Prostate gland (tissue), 2 donors: ENCODE results near the gene NAMPT. TPM values are rescaled to one million over a fixed set of nuclear protein-coding genes. Genes with fewer than 3 reads are reported as not detected.
"Not testable (repeated sequence)": the region's sequence is repeated elsewhere in the genome, so short reads cannot be mapped to it uniquely, and the experiment has no call there.

Source experiments
- DNase-seq: peaks from one replicate; pipeline ENCODE4 v3.0.0-alpha.2; 2019; ENCODE audit warnings: low spot score
- H3K27ac ChIP-seq, 2 donors: fragments of 200-600 bp; sonication (generic); 2 replicates each; pipeline ENCODE4 v1.5.1; 2017 to 2019
- H3K27me3 ChIP-seq: fragments of 200-600 bp; sonication (generic); replicated peaks from 2 replicates; pipeline ENCODE4 v1.5.1; 2019; ENCODE audit not compliant: insufficient read depth
- H3K36me3 ChIP-seq, 2 donors: fragments of 200-600 bp; sonication (generic); 1 replicate in 1 of 2; 2 replicates in 1 of 2; pipeline versions ENCODE4 v1.5.1 to v1.8.1; 2017 to 2019
- H3K4me1 ChIP-seq: fragments of 200-600 bp; sonication (generic); replicated peaks from 2 replicates; pipeline ENCODE4 v1.5.1; 2019
- H3K4me3 ChIP-seq, 2 donors: fragments of 200-600 bp; sonication (generic); 2 replicates each; pipeline ENCODE4 v1.5.1; 2017 to 2019
- H3K9me3 ChIP-seq: fragments of 200-600 bp; sonication (generic); 2 replicates; pipeline ENCODE4 v1.5.1; 2017
- CTCF ChIP-seq, 4 experiments: fragments of 200-600 bp in 2 of 4; fragments of 450-650 bp in 2 of 4; sonication (generic) in 2 of 4; IDR thresholded peaks; 1 replicate in 3 of 4; 2 replicates in 1 of 4; pipeline ENCODE4 v1.5.1; 2016 to 2019; ENCODE audit warnings: antibody characterized with exemption in 4 of 4, mild to moderate bottlenecking in 2 of 4, moderate library complexity in 2 of 4
- POLR2A ChIP-seq: fragments of 450-650 bp; IDR thresholded peaks from one replicate; pipeline ENCODE4 v1.6.1; 2016; ENCODE audit warnings: antibody characterized with exemption, mild to moderate bottlenecking
- POLR2AphosphoS5 ChIP-seq: sonication (generic); formaldehyde crosslinking; IDR thresholded peaks from one replicate; pipeline ENCODE4 v1.6.1; 2017; ENCODE audit warnings: antibody characterized with exemption
- WGBS: methylation state at CpG from one replicate; pipeline ENCODE4 v1.1.5; 2018; 5-methylcytosine and 5-hydroxymethylcytosine counted together
- intact Hi-C: fragments of 100-400 bp; cut with DNase I; formaldehyde crosslinking; loops from one replicate; pipeline ENCODE4 v1.14.2; 2022
- total RNA-seq, 2 donors: library from RNA; depleted of rRNA; stranded (reverse); fragments of >200 nt; gene quantifications; one replicate each; pipeline ENCODE4 v1.1.0, GENCODE V29; 2016

NAMPT gene
- total RNA-seq, 2 donors from 2014 or later = 108 to 284 TPM

- DNase-seq = peak; percentile 89
- Histone ChIP-seq H3K4me3 (peak overlapping the region in 1 of 2 donors; percentile 17), H3K36me3 (no peaks in the 10 kb centered on the region), H3K4me1 (peaks cover 11% of the 10 kb centered on the region), H3K27ac (peak overlapping the region; percentile 89 to 93), H3K27me3 (no peaks in the 10 kb centered on the region), H3K9me3 (no peaks in the 10 kb centered on the region)
- peak; percentile 93 for TF ChIP-seq POLR2AphosphoS5
- no peak for TF ChIP-seq POLR2A
- no peak for TF ChIP-seq CTCF (IDR thresholded peaks at IDR 0.05)
- WGBS = 23% methylated on average over 8 of the region's 8 CpGs
- intact Hi-C loops = loop anchor here (2.0 to 5.0 kb wide), 2 partner anchors 68 to 205 kb away; partner anchors contain the start of gene NAMPT
Observed at GRCh38 chr7:106216923-106217542, 67.8 kb downstream of the NAMPT start.

- no peaks in the 10 kb centered on the region for H3K27me3 ChIP-seq
- H3K36me3 ChIP-seq = no peaks in the 10 kb centered on the region
- H3K4me1 ChIP-seq = peaks cover 11% of the 10 kb centered on the region
- no peaks in the 10 kb centered on the region for H3K9me3 ChIP-seq
- H3K4me3 ChIP-seq = peak overlapping the region in 1 of 2 donors; percentile 17
- DNase-seq = peak; percentile 70
- H3K27ac ChIP-seq = peak overlapping the region; percentile 89 to 93
- WGBS = 12% methylated on average over 2 of the region's 2 CpGs
- no peak for TF ChIP-seq CTCF (IDR thresholded peaks at IDR 0.05)
- TF ChIP-seq POLR2AphosphoS5 = peak; percentile 83
- intact Hi-C loops = loop anchor here (2.0 to 5.0 kb wide), 2 partner anchors 68 to 206 kb away; partner anchors contain the start of gene NAMPT
Observed at GRCh38 chr7:106216517-106216922, 68.3 kb downstream of the NAMPT start.

GRCh38 chr7:106215868-106216516 lies 68.8 kb downstream of the NAMPT start:
- Histone ChIP-seq H3K4me3 (no peak overlapping the region), H3K27me3 (no peaks in the 10 kb centered on the region), H3K27ac (peak overlapping the region; percentile 89 to 93), H3K36me3 (no peaks in the 10 kb centered on the region), H3K9me3 (no peaks in the 10 kb centered on the region), H3K4me1 (peaks cover 11% of the 10 kb centered on the region)
- intact Hi-C loops = loop anchor here (2.0 to 5.0 kb wide), 2 partner anchors 69 to 206 kb away; partner anchors contain the start of gene NAMPT
- WGBS = 58% methylated on average over 8 of the region's 8 CpGs
- TF ChIP-seq POLR2A (no peak), POLR2AphosphoS5 (no peak), CTCF (IDR thresholded peaks at IDR 0.05) (no peak)
- no peak for DNase-seq

- H3K27ac ChIP-seq, DNase-seq, H3K36me3 ChIP-seq, H3K27me3 ChIP-seq, H3K4me3 ChIP-seq, H3K9me3 ChIP-seq, intact Hi-C loops: not testable (repeated sequence)
- WGBS = 94% methylated on average over 7 of the region's 7 CpGs
- peaks cover 19% of the 10 kb centered on the region for H3K4me1 ChIP-seq
Observed at GRCh38 chr7:106208944-106209343, 75.8 kb downstream of the NAMPT start.

- intact Hi-C loops = no loop called here
- Histone ChIP-seq H3K4me3 (no peak overlapping the region), H3K36me3 (no peaks in the 10 kb centered on the region), H3K27ac (peak overlapping the region; percentile 68 to 85), H3K9me3 (no peaks in the 10 kb centered on the region), H3K27me3 (no peaks in the 10 kb centered on the region), H3K4me1 (peaks cover 19% of the 10 kb centered on the region)
- peak; percentile 70 for DNase-seq
- TF ChIP-seq POLR2A (no peak), POLR2AphosphoS5 (peak; percentile 51)
- WGBS = 53% methylated on average over 7 of the region's 7 CpGs
Observed at GRCh38 chr7:106206826-106207541, 77.8 kb downstream of the NAMPT start.
